ENCODE data around the gene COX8A.
"Not testable (repeated sequence)": the region's sequence is repeated elsewhere in the genome, so short reads cannot be mapped to it uniquely, and the experiment has no call there.

Gene COX8A, protein sequence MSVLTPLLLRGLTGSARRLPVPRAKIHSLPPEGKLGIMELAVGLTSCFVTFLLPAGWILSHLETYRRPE

DNA sequence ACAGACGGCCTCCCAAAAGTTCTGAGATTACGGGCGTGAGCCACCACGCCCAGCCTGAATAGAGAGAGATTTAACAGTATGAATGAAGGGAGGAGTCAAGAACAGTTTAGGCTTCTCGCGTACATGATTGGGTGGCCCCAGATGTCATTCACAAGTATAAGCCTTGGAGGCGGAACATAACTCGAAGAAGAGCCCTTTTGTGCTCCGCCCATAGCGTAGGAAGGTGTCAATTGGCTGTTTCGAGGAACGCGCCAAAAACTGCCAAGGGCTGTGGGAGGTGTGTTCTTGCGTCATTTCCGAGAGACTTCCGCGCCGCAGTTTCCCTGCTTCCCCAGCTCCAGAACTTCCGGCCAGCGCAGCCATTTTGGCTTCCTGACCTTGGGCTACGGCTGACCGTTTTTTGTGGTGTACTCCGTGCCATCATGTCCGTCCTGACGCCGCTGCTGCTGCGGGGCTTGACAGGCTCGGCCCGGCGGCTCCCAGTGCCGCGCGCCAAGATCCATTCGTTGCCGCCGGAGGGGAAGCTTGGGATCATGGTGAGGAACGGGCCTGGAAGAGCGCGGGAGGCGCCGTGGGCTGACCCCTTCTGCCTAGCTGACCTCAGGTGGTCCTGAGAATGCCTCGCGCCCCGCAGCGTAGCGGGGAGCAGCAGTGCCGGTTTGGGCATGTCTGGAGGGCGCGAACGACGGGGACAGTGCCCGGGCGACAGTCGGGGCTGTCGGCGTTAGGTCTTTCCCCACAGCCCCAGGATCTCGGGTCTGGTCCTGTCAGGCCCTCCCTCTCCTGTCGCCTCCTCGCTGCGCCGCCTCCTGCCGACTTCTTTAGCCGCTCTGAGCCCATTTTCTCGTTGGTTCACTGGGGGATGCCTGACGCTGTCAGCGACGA, at the start of gene COX8A:
COX8A (plus strand) TSS at position 362 of the 885 bp plus-strand sequence; CDS start at position 423, 61 bp downstream.
- DNase-seq, result peak; percentile 100

DNA sequence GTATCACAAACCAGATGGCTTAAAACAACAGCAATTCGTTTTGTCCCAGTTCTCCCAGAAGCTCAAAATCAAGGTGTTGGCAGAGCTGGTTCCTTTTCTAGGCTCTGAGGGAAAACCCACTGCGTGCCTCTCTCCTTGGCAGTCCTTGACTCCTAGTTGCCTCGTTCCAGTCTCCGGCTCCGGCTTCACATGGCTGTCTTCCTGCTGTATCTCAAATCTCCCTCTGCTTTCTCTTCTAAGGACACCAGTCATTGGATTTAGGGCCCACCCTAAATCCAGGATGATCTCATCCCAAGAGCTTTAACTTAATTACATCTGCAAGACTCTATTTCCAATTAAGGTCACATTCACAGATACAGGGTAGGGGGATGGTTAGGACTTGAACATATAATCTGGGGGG, 44.8 kb upstream of the COX8A start:
- no peak for DNase-seq

DNA sequence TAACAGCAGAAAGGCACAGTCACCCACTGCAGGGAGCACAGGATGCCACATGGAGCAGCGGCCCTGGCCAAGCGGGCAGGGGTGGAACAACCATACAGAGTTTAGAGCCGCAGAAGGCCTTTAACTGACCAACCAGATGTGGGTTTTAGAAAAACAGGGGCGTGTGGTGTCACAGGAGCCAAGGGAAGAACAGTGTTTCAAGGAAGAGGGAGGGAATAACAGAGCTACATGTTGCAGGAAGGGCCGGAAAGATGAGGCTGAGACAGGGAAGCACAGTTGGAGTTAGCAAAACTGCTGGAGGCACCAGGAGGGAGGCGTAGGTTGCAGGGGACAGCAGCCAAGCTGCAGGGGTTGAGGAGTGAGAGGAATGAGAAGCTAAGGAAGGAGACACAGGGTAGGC, 43.4 kb upstream of the COX8A start:
- DNase-seq, result no peak

DNA sequence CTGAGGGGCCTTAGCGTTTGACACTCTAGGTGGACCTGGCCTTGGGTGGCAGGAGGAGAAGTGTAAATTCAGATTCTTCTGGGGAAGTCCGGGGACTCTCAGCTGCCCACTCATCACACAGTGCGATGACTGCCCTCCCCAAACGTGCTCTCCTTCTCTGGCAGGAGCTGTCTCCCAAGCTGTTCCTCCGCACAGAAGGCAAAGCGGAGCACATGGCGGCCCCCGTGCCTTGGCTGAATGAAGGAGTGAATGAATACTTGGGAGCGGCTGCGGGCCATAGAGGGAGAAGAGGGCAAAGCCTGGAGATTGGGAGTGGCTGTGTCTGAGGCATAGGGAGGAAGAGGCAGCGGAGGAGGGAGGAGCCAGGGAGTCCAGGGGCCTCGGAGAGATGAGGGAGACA, 42.5 kb upstream of the COX8A start:
- DNase-seq, result no peak

DNA sequence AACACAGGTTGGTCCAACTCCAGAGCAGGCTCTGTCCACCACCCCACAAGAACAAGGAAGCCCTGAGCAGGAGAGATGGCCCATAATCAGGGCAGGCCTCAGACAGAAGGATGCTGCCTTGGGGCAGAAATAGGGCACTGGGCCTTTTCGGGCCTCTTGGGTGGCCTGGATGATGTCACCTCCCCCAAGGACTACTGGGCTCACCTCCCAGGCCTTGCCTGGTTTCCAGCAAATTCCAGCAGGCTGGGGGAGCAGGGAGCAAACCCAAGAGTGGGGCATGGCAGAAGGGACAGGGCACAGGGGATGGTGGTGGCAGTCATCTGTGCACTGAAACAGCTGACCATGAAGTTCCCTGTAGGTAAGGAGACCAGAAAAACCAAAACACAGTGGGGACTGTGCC, 41.0 kb upstream of the COX8A start:
- DNase-seq, result no peak

DNA sequence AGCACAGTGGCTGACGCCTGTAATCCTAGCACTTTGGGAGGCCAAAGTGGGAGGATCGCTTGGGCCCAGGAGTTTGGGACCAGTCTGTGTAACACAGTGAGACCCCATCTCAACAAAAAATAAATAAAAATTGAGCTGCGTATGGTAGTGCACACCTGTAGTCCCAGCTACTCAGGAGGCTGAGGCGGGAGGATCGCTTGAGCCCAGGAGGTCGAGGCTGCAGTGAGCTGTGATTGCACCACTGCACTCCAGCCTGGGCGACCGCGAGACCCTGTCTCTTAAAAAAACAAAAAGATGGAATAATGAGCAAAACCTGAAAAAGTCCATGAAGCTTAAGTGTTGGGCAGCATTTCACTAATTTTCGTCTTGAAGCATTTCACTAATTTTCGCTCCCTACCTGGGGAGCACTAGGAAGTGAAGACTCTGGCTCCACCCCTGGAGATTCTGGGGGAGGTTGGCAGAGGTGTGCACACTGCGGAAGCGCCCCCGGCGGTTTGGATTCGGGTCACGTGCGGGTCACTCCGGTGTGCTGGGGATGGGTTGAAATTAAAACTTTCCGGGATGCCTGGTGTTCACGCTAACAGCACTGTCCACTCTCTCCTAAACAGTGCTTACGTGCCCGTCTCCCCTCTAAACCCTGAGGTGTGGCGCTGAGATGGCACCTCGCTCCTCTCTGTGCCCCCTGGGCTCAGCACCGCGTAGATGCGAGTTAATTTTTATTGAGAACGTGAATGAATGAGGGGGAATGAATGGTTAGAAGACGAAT, 36.5 kb upstream of the COX8A start:
- DNase-seq, result peak; percentile 90

DNA sequence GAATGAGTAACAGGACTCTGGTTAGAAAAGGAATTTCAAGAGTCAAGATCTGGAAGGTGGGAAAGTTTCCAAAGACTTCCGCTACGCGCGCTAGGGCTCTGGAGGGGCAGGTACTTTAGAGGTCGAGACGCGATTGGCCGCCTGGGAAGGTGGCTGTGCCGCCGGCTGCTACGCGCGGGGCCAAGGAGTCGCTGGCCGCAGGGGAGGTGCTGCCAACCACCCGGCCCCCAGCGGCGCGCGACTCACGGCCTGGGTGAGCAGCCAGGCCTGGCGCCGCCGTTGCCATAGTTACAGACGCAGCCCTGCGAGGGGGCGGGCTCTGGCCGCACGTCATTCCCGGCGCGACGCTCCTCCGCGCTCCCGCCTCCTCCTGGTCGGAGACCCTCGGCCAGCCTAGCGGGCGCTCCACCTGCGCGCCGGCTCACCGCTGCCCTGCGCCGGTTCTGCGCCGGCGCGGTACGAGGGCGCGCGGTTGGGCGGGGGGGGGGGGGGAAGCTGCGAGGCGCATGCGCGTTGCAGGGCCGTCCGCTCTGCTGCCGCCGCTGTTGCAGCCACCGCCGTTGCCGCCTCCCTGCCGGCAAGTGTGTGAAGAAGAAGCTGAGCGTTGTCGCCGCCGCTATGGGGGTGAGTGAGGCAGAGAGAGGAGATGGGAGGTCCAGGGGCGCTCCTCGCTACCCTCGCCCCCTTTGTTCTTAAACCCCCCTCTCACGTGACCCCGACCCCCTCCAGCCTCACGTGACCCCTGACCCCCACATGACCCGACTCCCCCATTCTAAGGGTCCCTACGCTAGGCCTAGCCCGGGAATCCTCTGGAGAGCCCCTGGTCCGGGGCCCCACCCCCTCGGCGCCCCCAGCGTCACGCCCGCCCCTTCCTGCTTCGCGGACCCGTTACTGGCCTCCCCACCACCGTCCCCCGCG, 35.7 kb upstream of the COX8A start, which contains the start of gene NAA40:
NAA40 (plus strand) TSS at position 524 of the 918 bp plus-strand sequence; CDS start at position 619, 95 bp downstream.
- DNase-seq, result peak; percentile 100

DNA sequence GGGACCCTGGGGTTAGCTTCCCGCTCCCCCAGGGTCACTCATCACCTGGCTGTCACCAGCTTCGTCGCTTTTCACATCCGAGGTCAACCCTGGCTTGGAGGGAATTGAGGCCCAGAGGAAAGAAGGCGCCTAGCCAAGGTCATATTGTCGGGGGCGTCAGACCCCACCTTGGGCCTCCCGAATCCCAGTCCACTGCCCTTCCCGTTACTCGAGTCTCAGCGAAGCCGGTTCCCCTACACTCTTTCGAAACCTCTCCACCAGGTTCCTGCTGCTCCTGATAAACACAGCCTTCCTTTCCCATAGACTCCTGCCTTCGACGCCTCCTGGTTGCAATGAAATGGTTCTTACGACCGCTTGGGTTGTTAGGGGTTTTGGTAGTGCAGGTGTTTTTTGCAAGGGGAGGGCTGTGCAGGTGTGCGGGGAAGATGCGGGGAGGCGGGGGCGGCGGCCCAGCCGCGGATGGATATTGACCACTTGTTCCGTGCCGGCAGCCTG, 35.0 kb upstream of the COX8A start:
- peak; percentile 71 for DNase-seq

DNA sequence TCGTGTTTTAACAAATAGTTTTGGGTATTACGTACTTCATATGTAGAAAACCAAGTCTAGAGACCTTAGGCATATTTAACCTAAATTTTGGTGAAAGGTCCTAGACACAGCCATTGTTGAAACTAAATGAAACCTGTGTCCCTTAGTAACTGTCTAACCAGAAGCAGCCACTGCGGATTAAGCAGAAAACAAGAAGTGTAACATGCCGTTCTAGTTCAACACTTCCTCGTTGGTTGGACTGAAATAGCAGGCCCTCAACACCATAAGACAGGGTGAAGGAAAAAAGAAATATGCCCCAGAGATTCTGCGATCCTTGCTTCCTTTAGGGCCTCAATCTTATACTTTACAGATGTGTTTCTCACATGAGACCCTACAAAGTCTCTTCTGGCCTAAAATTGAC, 33.6 kb upstream of the COX8A start:
- no peak for DNase-seq

DNA sequence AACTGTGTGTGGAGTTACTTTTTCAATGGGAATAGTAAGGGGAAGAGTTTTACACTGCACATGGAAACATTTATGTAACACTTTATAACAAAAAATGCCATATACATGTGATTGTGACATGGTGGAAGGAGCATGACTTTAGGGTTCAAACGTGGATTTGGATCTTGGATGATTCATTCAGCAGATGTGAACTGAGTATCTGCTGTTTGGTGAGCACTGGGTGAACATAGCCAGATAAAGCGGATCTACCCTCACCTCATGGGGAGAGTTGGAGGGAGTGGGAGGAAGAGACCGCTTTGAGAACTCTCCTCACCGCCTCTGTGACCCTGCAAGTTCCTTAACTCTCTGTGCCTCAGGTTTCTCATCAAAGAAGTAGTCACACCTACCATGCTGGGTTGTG, 32.5 kb upstream of the COX8A start:
- DNase-seq, result no peak

DNA sequence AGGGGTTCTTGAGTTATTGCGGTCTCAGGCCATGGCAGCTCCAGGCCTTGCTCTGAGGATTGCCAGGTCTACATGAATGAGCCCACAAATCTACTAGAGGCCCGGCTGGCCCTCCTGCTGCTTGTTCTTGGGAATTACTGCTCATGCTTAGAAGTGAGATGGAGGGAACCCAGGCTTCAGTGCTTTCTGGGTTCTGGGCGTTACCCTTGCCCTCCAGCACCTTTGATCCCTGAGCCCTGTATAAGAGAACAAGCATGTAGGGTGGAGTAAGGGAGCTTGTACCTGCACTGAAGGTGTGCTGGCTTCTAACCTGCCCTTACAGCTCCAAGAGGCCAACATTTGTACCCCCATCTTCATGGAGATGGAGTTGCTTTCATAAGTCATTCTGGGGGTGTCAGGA, 31.6 kb upstream of the COX8A start:
- DNase-seq, result no peak

DNA sequence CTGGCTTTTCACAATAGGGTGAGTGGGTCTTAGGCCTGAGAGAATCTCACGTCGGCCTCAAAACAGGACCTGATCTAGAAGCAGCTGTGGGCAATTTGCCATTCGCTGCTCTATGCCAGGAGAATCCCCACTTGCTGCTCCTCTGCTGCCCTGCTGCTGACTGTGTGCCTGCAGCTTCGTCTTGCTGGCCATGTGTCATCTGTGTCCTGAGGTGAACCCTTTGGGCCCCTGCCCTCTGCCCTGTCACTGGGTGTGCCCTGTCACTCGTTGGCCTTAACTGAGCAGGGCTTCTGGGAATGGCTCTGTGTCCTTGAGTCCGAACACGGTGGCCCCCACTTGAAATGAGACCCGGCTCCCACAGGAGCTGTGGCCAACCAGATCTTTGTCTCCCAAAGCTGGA, 29.4 kb upstream of the COX8A start:
- no peak for DNase-seq

DNA sequence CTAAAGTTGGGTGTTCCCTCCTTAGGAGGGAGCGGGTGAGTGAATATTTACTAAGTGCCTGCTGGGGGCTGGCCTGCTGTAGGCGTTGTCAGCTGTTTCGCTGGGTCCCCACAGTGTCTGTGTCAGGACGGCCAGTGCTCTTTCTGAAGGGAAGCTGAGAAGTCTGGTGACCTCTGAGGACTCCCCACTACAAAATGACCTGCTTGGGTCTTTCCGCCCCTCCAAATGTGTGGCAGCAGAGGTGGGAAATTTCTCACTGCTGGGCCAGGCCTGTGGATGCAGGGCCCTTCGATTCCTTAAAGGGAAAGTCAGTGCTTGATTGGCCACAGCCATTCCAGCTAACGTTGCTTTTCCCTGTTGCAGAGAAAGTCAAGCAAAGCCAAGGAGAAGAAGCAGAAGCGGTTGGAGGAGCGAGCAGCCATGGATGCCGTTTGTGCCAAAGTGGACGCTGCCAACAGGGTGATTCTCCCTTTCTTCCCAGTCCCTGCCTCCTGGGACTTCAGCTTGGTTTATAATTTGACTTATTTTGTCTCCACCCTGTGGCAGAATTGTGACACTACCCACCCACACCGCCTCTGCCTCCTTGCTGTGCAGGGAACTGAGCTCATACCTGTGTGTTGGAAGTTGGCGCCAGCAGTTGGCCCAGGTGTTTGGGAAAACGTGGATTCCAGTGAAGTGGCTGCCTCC, 28.8 kb upstream of the COX8A start:
- peak; percentile 88 for DNase-seq

DNA sequence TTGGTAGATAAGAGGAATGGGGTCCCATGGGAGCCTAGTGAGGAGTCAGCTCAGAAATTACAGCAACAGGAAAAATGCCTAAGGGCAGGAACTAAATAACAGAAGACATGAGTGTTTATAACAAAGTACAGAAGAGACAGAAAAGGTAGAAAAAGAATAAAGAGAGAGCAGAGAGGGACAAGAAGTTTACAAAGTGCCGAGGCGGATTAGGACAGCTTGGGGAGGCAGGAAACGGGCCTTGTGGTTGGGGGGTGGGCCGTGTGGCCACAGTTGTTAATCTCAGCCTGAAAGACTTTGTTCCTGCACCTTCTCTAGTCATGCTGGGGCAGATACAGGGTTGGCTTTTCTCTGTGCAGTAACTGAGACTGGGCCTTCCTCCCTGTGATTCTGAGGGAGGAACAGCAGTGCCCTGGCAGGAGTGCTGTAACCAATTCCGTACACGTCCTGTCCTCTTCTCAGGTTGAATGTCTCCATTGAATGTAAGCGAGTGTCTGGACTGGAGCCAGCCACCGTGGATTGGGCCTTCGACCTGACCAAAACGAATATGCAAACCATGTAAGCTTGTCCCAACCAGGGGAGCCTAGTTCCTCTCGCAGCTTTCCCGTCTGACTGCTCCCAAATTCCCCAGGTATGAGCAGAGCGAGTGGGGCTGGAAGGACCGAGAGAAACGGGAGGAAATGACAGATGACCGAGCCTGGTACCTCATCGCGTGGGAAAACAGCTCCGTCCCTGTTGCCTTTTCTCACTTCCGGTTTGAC, 22.5 kb upstream of the COX8A start:
- DNase-seq, result no peak

DNA sequence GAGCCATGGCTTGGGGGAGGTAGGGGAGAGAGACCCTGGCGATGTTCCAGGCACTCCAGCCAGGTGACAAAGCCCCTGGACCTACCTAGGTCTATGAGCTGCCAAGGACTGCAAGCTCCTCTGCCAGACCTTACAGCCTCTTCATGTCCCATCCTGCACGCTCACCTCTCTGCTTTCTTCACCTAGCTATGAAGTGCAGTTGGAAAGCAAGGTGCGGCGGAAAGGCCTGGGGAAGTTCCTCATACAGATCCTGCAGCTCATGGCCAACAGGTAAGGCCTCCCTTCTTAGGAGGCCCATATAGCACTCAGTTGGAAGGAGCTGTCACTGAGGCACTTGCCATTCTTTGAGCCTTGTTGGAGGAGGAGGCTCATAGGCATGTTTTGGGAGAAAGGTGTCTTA, 21.9 kb upstream of the COX8A start:
- DNase-seq, result no peak

DNA sequence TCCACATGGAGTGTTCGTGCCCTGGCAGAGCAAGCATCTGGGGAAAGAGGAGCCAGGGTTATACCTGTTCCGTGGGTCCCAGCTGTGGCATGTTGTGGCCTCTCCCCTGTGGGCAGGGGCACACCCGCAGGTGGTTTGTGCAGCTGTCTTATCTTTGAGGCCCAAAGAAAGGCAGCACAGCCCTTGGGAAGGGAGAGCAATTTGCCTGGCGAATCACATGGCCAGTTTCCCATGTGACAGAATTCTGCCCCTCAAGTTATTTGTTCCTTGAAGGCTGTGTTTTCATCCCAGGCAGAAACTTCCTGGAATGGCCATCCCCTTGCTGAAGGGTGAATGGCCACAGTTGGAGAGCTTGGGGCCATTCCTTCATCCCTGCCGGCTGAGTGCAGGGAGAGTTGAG, 16.4 kb upstream of the COX8A start:
- no peak for DNase-seq

DNA sequence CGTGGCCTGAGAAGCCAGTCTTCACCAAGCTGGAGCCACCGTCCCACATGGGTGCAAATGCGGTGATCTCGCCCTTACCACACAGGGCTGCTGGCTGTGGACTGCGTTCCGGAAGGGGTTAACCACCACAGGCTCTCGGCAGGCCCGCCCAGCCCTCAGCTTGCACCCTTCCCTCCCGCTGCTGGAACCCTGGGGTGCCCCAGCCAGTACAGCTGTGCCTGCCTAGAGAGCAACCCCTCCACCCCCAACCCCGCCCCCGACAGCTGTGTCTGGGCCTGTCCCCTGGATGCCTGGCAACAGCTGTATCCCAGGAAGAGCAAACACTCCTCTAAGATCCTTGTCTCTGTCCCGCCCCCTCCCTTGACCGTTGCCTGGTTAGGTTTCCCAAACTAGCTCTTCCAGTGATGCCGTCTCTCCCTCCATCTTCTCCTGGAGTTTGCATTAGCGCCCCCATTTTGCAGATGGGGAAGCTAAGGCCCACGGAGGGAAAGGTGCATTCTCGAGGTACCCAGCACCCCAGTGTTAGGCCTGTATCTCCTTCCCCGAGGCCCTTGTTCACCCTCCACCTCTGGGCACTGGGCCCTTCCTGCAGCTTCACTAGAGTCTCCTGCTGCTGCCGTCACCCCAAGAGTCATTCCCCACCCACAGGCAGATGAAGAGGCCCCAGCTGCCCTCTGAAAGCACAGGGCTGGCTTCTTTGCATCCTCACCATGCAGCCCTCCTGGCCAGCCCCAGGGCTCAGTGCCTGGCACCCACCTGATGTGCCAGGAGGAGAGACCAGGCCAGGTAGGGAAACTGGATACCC, 12.6 kb upstream of the COX8A start:
- DNase-seq, result peak; percentile 96

DNA sequence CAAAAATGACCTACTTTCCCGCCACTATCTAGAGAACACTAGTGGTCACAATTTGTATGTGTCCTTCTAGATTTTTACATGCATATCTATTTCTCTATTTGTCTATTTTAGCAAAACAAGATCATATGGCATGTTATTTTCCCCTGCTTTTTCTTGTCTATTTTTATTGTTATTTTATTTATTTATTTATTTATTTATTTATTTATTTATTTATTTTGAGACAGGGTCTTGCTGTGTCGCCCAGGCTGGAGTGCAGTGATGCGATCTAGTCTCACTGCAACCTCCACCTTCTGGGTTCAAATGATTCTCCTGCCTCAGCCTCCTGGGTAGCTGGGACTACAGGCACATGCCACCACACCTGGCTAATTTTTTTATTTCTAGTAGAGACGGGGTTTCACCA, 10.5 kb upstream of the COX8A start:
- DNase-seq, result not testable (repeated sequence)

DNA sequence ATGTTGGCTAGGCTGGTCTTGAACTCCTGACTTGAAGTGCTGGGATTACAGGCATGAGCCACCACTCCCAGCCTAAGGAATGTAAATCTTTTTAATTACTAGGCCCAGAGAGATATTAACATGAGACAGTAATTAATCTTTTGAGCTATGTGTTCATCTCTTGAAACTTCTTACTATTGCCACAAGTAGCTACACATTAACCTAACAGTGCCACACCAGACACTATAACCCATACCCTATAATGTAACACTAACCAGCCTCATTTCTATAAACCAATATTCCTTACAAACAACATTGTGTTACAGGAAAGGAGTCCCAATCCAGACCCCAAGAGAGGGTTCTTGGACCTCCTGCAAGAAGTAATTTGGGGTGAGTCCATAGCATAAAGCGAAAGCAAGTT, 8.0 kb upstream of the COX8A start:
- no peak for DNase-seq

DNA sequence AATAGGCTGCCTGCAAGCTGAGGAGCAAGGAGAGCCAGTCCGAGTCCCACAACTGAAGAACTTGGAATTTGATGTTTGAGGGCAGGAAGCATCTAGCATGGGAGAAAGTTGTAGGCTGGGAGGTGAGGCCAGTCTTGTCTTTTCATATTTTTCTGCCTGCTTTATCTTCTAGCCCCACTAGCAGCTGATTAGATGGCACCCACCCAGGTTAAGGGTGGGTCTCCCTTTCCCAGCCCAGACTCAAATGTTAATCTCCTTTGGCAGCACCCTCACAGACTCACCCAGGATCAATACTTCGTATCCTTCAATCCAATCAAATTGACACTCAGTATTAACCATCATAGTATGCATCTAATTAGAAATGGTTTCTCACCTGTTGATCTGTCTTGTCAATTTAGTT, 5.0 kb upstream of the COX8A start:
- DNase-seq, result no peak
